ENCODE results near the gene RASGEF1B. TPM values are rescaled to one million over a fixed set of nuclear protein-coding genes. Genes with fewer than 3 reads are reported as not detected.

RASGEF1B gene
- total and polyA plus RNA-seq, 4 donors, result 8.9 to 57.4 (median 32.1) TPM

- no peak for DNase-seq (ENCODE audit: low spot score)
- Histone ChIP-seq H3K4me3 (ENCODE audit: low read depth in 1 of 3, low read length in 3 of 3) (no peak overlapping the region), H3K9me3 (ENCODE audit: control insufficient read depth in 4 of 4, low read length in 3 of 4) (no peaks in the 10 kb centered on the region), H3K36me3 (ENCODE audit: control insufficient read depth in 4 of 4, insufficient read depth in 3 of 4, low read depth in 1 of 4, low read length in 3 of 4) (peaks cover 11 to 82% (median 81%) of the 10 kb centered on the region in 4 donors), H3K4me1 (ENCODE audit: control insufficient read depth in 4 of 4, insufficient read depth in 4 of 4, low read length in 3 of 4) (no peaks in the 10 kb centered on the region), H3K27me3 (ENCODE audit: control insufficient read depth in 4 of 4, insufficient read depth in 4 of 4, low read length in 3 of 4) (no peaks in the 10 kb centered on the region), H3K27ac (ENCODE audit: low read depth in 1 of 2, low read length in 2 of 2) (no peak overlapping the region), H3K9ac (ENCODE audit: low read depth in 1 of 2, low read length in 2 of 2) (no peak overlapping the region)
- no peak for TF ChIP-seq ATF3 (IDR thresholded peaks at IDR 0.05)
- TF ChIP-seq EGR1 (IDR thresholded peaks at IDR 0.05; ENCODE audit: low read depth in 2 of 2), result no peak
- TF ChIP-seq REST (IDR thresholded peaks at IDR 0.05), result no peak
- no peak for TF ChIP-seq FOXA2 (IDR thresholded peaks at IDR 0.05)
- TF ChIP-seq NR2F2 (IDR thresholded peaks at IDR 0.05), result no peak
- TF ChIP-seq FOXA1 (IDR thresholded peaks at IDR 0.05), result no peak
- no peak for TF ChIP-seq RAD21 (IDR thresholded peaks at IDR 0.05)
- TF ChIP-seq GABPA (IDR thresholded peaks at IDR 0.05 in 1 of 2, conservative IDR thresholded peaks at IDR 0.05 in 1 of 2), result no peak
- TF ChIP-seq SP1 (IDR thresholded peaks at IDR 0.05), result no peak
Measured at GRCh38 chr4:81436096-81436495, 35.6 kb downstream of the RASGEF1B start.

- Histone ChIP-seq H3K4me1 (ENCODE audit: control insufficient read depth in 4 of 4, insufficient read depth in 4 of 4, low read length in 3 of 4) (no peaks in the 10 kb centered on the region), H3K27ac (ENCODE audit: low read depth in 1 of 2, low read length in 2 of 2) (no peak overlapping the region), H3K9ac (ENCODE audit: low read depth in 1 of 2, low read length in 2 of 2) (no peak overlapping the region), H3K27me3 (ENCODE audit: control insufficient read depth in 4 of 4, insufficient read depth in 4 of 4, low read length in 3 of 4) (no peaks in the 10 kb centered on the region), H3K36me3 (ENCODE audit: control insufficient read depth in 4 of 4, insufficient read depth in 3 of 4, low read depth in 1 of 4, low read length in 3 of 4) (peaks cover 16 to 83% (median 78%) of the 10 kb centered on the region in 4 donors), H3K9me3 (ENCODE audit: control insufficient read depth in 4 of 4, low read length in 3 of 4) (no peaks in the 10 kb centered on the region), H3K4me3 (ENCODE audit: low read depth in 1 of 3, low read length in 3 of 3) (no peak overlapping the region)
- TF ChIP-seq FOXA1 (IDR thresholded peaks at IDR 0.05) (no peak), EGR1 (IDR thresholded peaks at IDR 0.05; ENCODE audit: low read depth in 2 of 2) (no peak), NR2F2 (IDR thresholded peaks at IDR 0.05) (no peak), RXRA (IDR thresholded peaks at IDR 0.05) (no peak), RAD21 (IDR thresholded peaks at IDR 0.05) (no peak), ATF3 (IDR thresholded peaks at IDR 0.05) (no peak), FOXA2 (IDR thresholded peaks at IDR 0.05) (no peak), REST (IDR thresholded peaks at IDR 0.05) (no peak), ZBTB33 (IDR thresholded peaks at IDR 0.05) (no peak), TAF1 (conservative IDR thresholded peaks at IDR 0.05) (no peak), CTCF (IDR thresholded peaks at IDR 0.05; ENCODE audit: low read depth, low read length, missing input control) (no peak), JUND (IDR thresholded peaks at IDR 0.05) (no peak)
- 95% methylated on average over 4 of the region's 4 CpGs for WGBS
- DNase-seq (ENCODE audit: low spot score), result no peak
Measured at GRCh38 chr4:81432825-81433224, 38.9 kb downstream of the RASGEF1B start.

Measured in liver (tissue), 9 donors.